PC-9 (cell line): Measurements from ENCODE around the gene TMEM132E.

ENCODE experiments used
- EZH2 ChIP-seq: fragments of 200-600 bp; sonication (generic); IDR thresholded peaks from 2 replicates; pipeline ENCODE4 v1.8.0; 2017; ENCODE audit warnings: antibody characterized with exemption, low read depth
- TF ChIP-seq, protein P1 (sequence below): fragments of 200-600 bp; sonication (generic); conservative IDR thresholded peaks from 2 replicates; pipeline ENCODE4 v1.6.1; 2017; ENCODE audit warnings: mixed run types, antibody characterized with exemption, mild to moderate bottlenecking, moderate library complexity

- TF ChIP-seq, protein P1, sequence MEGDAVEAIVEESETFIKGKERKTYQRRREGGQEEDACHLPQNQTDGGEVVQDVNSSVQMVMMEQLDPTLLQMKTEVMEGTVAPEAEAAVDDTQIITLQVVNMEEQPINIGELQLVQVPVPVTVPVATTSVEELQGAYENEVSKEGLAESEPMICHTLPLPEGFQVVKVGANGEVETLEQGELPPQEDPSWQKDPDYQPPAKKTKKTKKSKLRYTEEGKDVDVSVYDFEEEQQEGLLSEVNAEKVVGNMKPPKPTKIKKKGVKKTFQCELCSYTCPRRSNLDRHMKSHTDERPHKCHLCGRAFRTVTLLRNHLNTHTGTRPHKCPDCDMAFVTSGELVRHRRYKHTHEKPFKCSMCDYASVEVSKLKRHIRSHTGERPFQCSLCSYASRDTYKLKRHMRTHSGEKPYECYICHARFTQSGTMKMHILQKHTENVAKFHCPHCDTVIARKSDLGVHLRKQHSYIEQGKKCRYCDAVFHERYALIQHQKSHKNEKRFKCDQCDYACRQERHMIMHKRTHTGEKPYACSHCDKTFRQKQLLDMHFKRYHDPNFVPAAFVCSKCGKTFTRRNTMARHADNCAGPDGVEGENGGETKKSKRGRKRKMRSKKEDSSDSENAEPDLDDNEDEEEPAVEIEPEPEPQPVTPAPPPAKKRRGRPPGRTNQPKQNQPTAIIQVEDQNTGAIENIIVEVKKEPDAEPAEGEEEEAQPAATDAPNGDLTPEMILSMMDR: no peak
- TF ChIP-seq EZH2: no peak
Observed at GRCh38 chr17:34682305-34682704, 102.9 kb downstream of the TMEM132E start.
